AG09309 (cell line): Measurements from ENCODE around the gene CDH4.

Experiments
- DNase-seq: peaks from one replicate; pipeline ENCODE4 v3.0.0-alpha.2; 2010; ENCODE audit warnings: low read depth
- H3K4me3 ChIP-seq: 2 replicates; pipeline ENCODE4 v1.5.1; 2011; ENCODE audit warnings: mild to moderate bottlenecking, low read depth, low read length, moderate library complexity; ENCODE audit not compliant: control insufficient read depth
- CTCF ChIP-seq: IDR thresholded peaks from 2 replicates; pipeline ENCODE4 v1.5.1; 2011; ENCODE audit warnings: mild to moderate bottlenecking, low read depth, low read length, inconsistent platforms; ENCODE audit not compliant: insufficient read depth, control insufficient read depth; ENCODE audit errors: missing control alignments

CDH4 gene

GRCh38 chr20:61324906-61325305 lies 72.8 kb downstream of the CDH4 start:
- no peak overlapping the region for H3K4me3 ChIP-seq
- no peak for DNase-seq
- TF ChIP-seq CTCF = no peak

- no peak for DNase-seq
- H3K4me3 ChIP-seq = no peak overlapping the region
- no peak for TF ChIP-seq CTCF
Observed at GRCh38 chr20:61325718-61326117, 73.7 kb downstream of the CDH4 start.

- TF ChIP-seq CTCF = no peak
- DNase-seq = no peak
- H3K4me3 ChIP-seq = no peak overlapping the region
Observed at GRCh38 chr20:61328911-61329558, 77.0 kb downstream of the CDH4 start.

GRCh38 chr20:61330441-61330840 lies 78.4 kb downstream of the CDH4 start:
- no peak for DNase-seq
- no peak overlapping the region for H3K4me3 ChIP-seq
- TF ChIP-seq CTCF = no peak

- no peak for TF ChIP-seq CTCF
- H3K4me3 ChIP-seq = no peak overlapping the region
- DNase-seq = no peak
Observed at GRCh38 chr20:61331543-61331942, 79.5 kb downstream of the CDH4 start.

- DNase-seq = no peak
- no peak for TF ChIP-seq CTCF
- H3K4me3 ChIP-seq = no peak overlapping the region
Observed at GRCh38 chr20:61332016-61332975, 80.2 kb downstream of the CDH4 start.
